Smooth muscle cell (in vitro differentiated cells): ENCODE data around the gene LDAH. TPM values are rescaled to one million over a fixed set of nuclear protein-coding genes. Genes with fewer than 3 reads are reported as not detected.

Experiments used
- DNase-seq: peaks from one replicate; lab custom pipeline; 2025; ENCODE audit not compliant: unreplicated experiment; lab: John Stamatoyannopoulos, UW
- H2AFZ ChIP-seq: fragments of 200-600 bp; sonication (generic); 2 replicates; pipeline ENCODE4 v1.6.0; 2016; ENCODE audit warnings: antibody characterized with exemption, low read depth, mild to moderate bottlenecking
- H3F3A ChIP-seq: fragments of 200-600 bp; sonication (generic); 2 replicates; pipeline ENCODE4 v1.6.0; 2017; ENCODE audit warnings: antibody characterized with exemption, low read depth
- H3K27ac ChIP-seq: fragments of 200-600 bp; sonication (generic); 2 replicates; pipeline ENCODE4 v1.5.1; 2016; ENCODE audit warnings: low read depth, mild to moderate bottlenecking
- H3K27me3 ChIP-seq: fragments of 200-600 bp; sonication (generic); 2 replicates; pipeline ENCODE4 v1.6.1; 2016; ENCODE audit warnings: low read depth, mild to moderate bottlenecking
- H3K36me3 ChIP-seq: fragments of 200-600 bp; sonication (generic); 2 replicates; pipeline ENCODE4 v1.5.1; 2016; ENCODE audit warnings: low read depth
- H3K4me1 ChIP-seq: fragments of 200-600 bp; sonication (generic); 2 replicates; pipeline ENCODE4 v1.5.1; 2016; ENCODE audit warnings: low read depth
- H3K4me2 ChIP-seq: fragments of 200-600 bp; sonication (generic); 2 replicates; pipeline ENCODE4 v1.6.0; 2016; ENCODE audit warnings: mild to moderate bottlenecking
- H3K4me3 ChIP-seq: fragments of 200-600 bp; sonication (generic); 2 replicates; pipeline ENCODE4 v1.5.1; 2016; ENCODE audit warnings: mild to moderate bottlenecking
- H3K79me2 ChIP-seq: fragments of 200-600 bp; sonication (generic); 2 replicates; pipeline ENCODE4 v1.6.0; 2016; ENCODE audit warnings: low read depth, mild to moderate bottlenecking
- H3K9ac ChIP-seq: fragments of 200-600 bp; sonication (generic); 2 replicates; pipeline ENCODE4 v1.6.0; 2016; ENCODE audit warnings: low read depth
- H3K9me3 ChIP-seq: fragments of 200-600 bp; sonication (generic); replicated peaks from 2 replicates; pipeline ENCODE4 v1.5.1; 2016; ENCODE audit warnings: low read depth
- H4K20me1 ChIP-seq: fragments of 200-600 bp; sonication (generic); 2 replicates; pipeline ENCODE4 v1.6.0; 2016; ENCODE audit warnings: low read depth
- WGBS: methylation state at CpG from one replicate; pipeline ENCODE4 v1.1.7; 2016; ENCODE audit warnings: low lambda C conversion rate; 5-methylcytosine and 5-hydroxymethylcytosine counted together
- polyA plus RNA-seq: library from polyadenylated mRNA; unstranded; fragments of >200 nt; fragmentation: Nextera tagmentation; extraction: Ambion mirVana; gene quantifications from 2 replicates; pipeline ENCODE4 v1.2.1, GENCODE V29; 2016
- total RNA-seq: library from RNA; depleted of rRNA; stranded (reverse); fragments of >200 nt; gene quantifications from 2 replicates; pipeline ENCODE4 v1.2.3, GENCODE V29; 2014
- TF ChIP-seq, protein P1 (sequence below): fragments of 200-600 bp; sonication (generic); IDR thresholded peaks from 2 replicates; pipeline ENCODE4 v1.5.1; 2017; ENCODE audit warnings: borderline replicate concordance, mild to moderate bottlenecking, antibody characterized with exemption; ENCODE audit not compliant: insufficient read depth, poor library complexity, severe bottlenecking

Gene LDAH
- total and polyA plus RNA-seq, 2 experiments from 2014 or later: 14.9 to 15.7 TPM

DNA sequence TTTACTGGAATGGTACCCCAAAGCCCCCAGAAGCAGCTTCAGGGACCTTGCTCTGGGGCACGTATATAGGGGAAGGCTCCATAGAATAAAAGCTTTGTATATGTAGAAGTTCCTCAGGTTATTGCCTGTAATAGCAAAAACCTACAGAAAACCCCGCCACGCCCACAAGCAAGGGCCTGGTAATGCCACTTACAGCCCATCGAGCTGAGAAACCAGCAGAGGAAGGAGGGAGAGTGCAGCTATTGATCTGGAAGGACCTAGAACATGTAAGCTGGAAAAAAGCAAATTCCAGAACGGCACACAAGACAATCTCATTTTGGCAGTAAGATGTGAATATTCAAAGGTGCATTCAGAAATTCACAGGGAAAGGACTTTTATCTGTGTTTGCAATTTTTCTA is 187.8 kb downstream of the LDAH start:
- Histone ChIP-seq H3K9ac (no peak overlapping the region), H3K9me3 (no peaks in the 10 kb centered on the region), H2AFZ (no peak overlapping the region), H3K4me3 (no peak overlapping the region), H3K27me3 (no peaks in the 10 kb centered on the region), H3K36me3 (no peaks in the 10 kb centered on the region), H3F3A (no peaks in the 10 kb centered on the region), H3K4me2 (peak overlapping the region; percentile 73), H3K4me1 (peaks cover 15% of the 10 kb centered on the region), H3K79me2 (no peaks in the 10 kb centered on the region), H3K27ac (no peak overlapping the region), H4K20me1 (no peaks in the 10 kb centered on the region)
- TF ChIP-seq, protein P1, sequence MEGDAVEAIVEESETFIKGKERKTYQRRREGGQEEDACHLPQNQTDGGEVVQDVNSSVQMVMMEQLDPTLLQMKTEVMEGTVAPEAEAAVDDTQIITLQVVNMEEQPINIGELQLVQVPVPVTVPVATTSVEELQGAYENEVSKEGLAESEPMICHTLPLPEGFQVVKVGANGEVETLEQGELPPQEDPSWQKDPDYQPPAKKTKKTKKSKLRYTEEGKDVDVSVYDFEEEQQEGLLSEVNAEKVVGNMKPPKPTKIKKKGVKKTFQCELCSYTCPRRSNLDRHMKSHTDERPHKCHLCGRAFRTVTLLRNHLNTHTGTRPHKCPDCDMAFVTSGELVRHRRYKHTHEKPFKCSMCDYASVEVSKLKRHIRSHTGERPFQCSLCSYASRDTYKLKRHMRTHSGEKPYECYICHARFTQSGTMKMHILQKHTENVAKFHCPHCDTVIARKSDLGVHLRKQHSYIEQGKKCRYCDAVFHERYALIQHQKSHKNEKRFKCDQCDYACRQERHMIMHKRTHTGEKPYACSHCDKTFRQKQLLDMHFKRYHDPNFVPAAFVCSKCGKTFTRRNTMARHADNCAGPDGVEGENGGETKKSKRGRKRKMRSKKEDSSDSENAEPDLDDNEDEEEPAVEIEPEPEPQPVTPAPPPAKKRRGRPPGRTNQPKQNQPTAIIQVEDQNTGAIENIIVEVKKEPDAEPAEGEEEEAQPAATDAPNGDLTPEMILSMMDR: no peak
- no peak for DNase-seq
- WGBS: 82% methylated on average over 5 of the region's 5 CpGs

DNA sequence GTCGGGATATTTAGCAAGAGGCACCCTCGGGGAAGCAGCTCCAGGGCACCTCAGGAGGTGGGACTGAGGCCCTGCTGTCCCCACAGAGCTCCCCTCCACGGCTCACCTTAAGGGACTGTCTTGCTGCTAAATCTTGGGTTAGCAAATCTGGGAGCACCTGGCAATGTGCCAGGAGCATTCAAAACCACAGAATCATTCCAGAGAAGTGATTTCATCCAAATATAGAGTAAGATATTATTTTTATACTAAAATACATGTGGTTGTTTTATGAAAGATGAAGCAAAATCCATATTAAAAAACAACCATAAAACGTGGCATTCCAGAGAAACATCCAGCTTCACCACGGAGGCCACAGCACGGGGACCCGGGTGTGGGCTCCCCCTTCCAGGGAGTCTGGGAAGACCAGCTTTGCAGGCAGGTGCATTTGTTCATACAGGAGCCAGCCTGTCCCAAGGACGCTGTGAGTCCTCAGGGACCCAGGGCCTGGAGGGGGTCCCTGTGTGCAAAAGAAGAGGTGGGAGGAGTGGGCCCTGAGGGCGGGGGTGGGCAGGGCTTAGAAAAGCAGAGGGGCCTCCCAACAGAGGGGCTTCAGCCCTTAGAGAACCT is 188.3 kb downstream of the LDAH start:
- no peak overlapping the region for H3K4me3 ChIP-seq
- H2AFZ ChIP-seq: no peak overlapping the region
- no peaks in the 10 kb centered on the region for H3K9me3 ChIP-seq
- H3K4me1 ChIP-seq: peaks cover 15% of the 10 kb centered on the region
- H3K9ac ChIP-seq: no peak overlapping the region
- no peak overlapping the region for H3K4me2 ChIP-seq
- H3F3A ChIP-seq: no peaks in the 10 kb centered on the region
- no peaks in the 10 kb centered on the region for H3K36me3 ChIP-seq
- H3K27ac ChIP-seq: no peak overlapping the region
- no peaks in the 10 kb centered on the region for H4K20me1 ChIP-seq
- H3K27me3 ChIP-seq: no peaks in the 10 kb centered on the region
- DNase-seq: no peak
- WGBS: 75% methylated on average over 9 of the region's 9 CpGs
- no peaks in the 10 kb centered on the region for H3K79me2 ChIP-seq
- TF ChIP-seq, protein P1: no peak

Other genes with a start within 250 kb of the LDAH start
- 9.3 and 12.7 TPM in 2 replicates for gene HS1BP3, start 172.0 kb downstream of the LDAH start, total RNA-seq
- gene HS1BP3, start 172.0 kb downstream of the LDAH start, polyA plus RNA-seq: 20.1 and 20.4 TPM in 2 replicates
- under 0.01 and 0.27 TPM in 2 replicates for gene GDF7, start 156.0 kb downstream of the LDAH start, total RNA-seq
- gene GDF7, start 156.0 kb downstream of the LDAH start, polyA plus RNA-seq: not detected in 2 replicates
- under 0.01 and 0.09 TPM in 2 replicates for gene APOB, start 221.0 kb upstream of the LDAH start, total RNA-seq
- gene APOB, start 221.0 kb upstream of the LDAH start, polyA plus RNA-seq: 0.06 and 0.09 TPM in 2 replicates